SU-DHL-6 (cell line): ENCODE measurements around the gene TEX35.

Source experiments
- H2AFZ ChIP-seq: fragments of 200-600 bp; sonication (generic); 2 replicates; pipeline ENCODE4 v1.6.1; 2014; ENCODE audit warnings: low read depth, mild to moderate bottlenecking, moderate library complexity, mixed read lengths, antibody characterized with exemption, low read length; ENCODE audit not compliant: severe bottlenecking
- H3F3A ChIP-seq: fragments of 200-600 bp; shearing (Covaris generic); 2 replicates; pipeline ENCODE4 v1.6.0; 2016; ENCODE audit warnings: antibody characterized with exemption, mild to moderate bottlenecking; ENCODE audit not compliant: insufficient read depth
- H3K27ac ChIP-seq: fragments of 200-600 bp; sonication (generic); 2 replicates; pipeline ENCODE4 v1.5.1; 2016; ENCODE audit warnings: low read depth, mild to moderate bottlenecking, low read length, moderate library complexity, mixed read lengths
- H3K27me3 ChIP-seq: fragments of 200-600 bp; sonication (generic), shearing (Covaris generic); 2 replicates; pipeline ENCODE4 v1.6.0; 2014; ENCODE audit warnings: mild to moderate bottlenecking, low read length
- H3K36me3 ChIP-seq: fragments of 200-600 bp; sonication (generic); 2 replicates; pipeline ENCODE4 v1.6.1; 2014; ENCODE audit warnings: mild to moderate bottlenecking, low read length, mixed read lengths
- H3K4me2 ChIP-seq: fragments of 300-600, 200-600 bp; shearing (Covaris generic), sonication (generic); 2 replicates; pipeline ENCODE4 v1.6.0; 2014; ENCODE audit warnings: low read length, low read depth, mild to moderate bottlenecking; ENCODE audit not compliant: poor library complexity, severe bottlenecking
- H3K4me3 ChIP-seq: fragments of 200-600 bp; sonication (generic); 2 replicates; pipeline ENCODE4 v1.5.1; 2014; ENCODE audit warnings: antibody characterized with exemption, low read length, mild to moderate bottlenecking, mixed read lengths; ENCODE audit not compliant: insufficient read depth, poor library complexity, severe bottlenecking
- H3K79me2 ChIP-seq: fragments of 200-600 bp; sonication (generic); 2 replicates; pipeline ENCODE4 v1.6.1; 2014; ENCODE audit warnings: mild to moderate bottlenecking, low read length, moderate library complexity; ENCODE audit not compliant: insufficient read depth
- H3K9ac ChIP-seq: fragments of 200-600 bp; sonication (generic); 2 replicates; pipeline ENCODE4 v1.7.0; 2014; ENCODE audit warnings: mild to moderate bottlenecking, low read length
- H3K9me2 ChIP-seq: fragments of 200-600 bp; sonication (generic); replicated peaks from 2 replicates; pipeline ENCODE4 v1.6.1; 2014; ENCODE audit warnings: low read length; ENCODE audit not compliant: insufficient read depth
- H3K9me3 ChIP-seq: fragments of 200-600 bp; sonication (generic); 2 replicates; pipeline ENCODE4 v1.6.1; 2014; ENCODE audit warnings: low read length, mixed read lengths; ENCODE audit not compliant: insufficient read depth
- H4K20me1 ChIP-seq: fragments of 200-600 bp; sonication (generic); 2 replicates; pipeline ENCODE4 v1.6.1; 2014; ENCODE audit warnings: low read depth, mild to moderate bottlenecking, antibody characterized with exemption, low read length, moderate library complexity, mixed read lengths
- EZH2phosphoT487 ChIP-seq: fragments of 200-600 bp; sonication (generic), shearing (Covaris generic); conservative IDR thresholded peaks from 2 replicates; pipeline ENCODE4 v1.6.1; 2018; ENCODE audit warnings: mild to moderate bottlenecking, antibody characterized with exemption, low read length, moderate library complexity, mixed read lengths
- TF ChIP-seq, protein P1 (sequence below): fragments of 200-600 bp; sonication (generic); IDR thresholded peaks from one replicate; pipeline ENCODE4 v1.5.1; 2017; ENCODE audit warnings: antibody characterized with exemption, mild to moderate bottlenecking, low read length, moderate library complexity; ENCODE audit not compliant: insufficient read depth, poor library complexity, severe bottlenecking

TEX35 gene

DNA sequence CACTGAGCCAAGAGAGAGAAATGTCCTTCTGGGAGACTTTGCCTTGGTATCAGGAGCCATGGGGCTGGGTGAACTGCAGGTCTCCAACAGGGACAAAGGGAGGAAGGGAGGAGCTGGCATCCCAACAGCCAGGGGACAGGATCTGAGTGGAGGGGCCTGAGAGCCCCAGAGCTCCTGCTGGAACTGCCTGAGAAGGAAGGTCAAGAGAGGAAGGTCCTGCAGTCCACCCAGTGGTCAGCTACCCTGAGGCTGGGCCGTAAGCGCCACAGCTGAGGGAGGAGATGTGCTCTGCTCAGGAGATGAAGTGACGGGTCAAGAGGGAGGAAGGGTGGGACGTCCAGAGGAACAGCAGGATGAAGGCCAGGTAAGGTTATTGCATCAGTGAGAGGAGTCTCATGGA is 8.6 kb upstream of the TEX35 start:
- no peaks in the 10 kb centered on the region for H4K20me1 ChIP-seq
- no peaks in the 10 kb centered on the region for H3F3A ChIP-seq
- no peak overlapping the region for H3K9ac ChIP-seq
- TF ChIP-seq, protein P1, sequence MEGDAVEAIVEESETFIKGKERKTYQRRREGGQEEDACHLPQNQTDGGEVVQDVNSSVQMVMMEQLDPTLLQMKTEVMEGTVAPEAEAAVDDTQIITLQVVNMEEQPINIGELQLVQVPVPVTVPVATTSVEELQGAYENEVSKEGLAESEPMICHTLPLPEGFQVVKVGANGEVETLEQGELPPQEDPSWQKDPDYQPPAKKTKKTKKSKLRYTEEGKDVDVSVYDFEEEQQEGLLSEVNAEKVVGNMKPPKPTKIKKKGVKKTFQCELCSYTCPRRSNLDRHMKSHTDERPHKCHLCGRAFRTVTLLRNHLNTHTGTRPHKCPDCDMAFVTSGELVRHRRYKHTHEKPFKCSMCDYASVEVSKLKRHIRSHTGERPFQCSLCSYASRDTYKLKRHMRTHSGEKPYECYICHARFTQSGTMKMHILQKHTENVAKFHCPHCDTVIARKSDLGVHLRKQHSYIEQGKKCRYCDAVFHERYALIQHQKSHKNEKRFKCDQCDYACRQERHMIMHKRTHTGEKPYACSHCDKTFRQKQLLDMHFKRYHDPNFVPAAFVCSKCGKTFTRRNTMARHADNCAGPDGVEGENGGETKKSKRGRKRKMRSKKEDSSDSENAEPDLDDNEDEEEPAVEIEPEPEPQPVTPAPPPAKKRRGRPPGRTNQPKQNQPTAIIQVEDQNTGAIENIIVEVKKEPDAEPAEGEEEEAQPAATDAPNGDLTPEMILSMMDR = no peak
- TF ChIP-seq EZH2phosphoT487 = no peak
- H3K36me3 ChIP-seq = no peaks in the 10 kb centered on the region
- no peak overlapping the region for H3K4me2 ChIP-seq
- no peak overlapping the region for H2AFZ ChIP-seq
- no peaks in the 10 kb centered on the region for H3K27me3 ChIP-seq
- H3K27ac ChIP-seq = no peak overlapping the region
- no peaks in the 10 kb centered on the region for H3K9me2 ChIP-seq
- no peaks in the 10 kb centered on the region for H3K79me2 ChIP-seq
- no peak overlapping the region for H3K4me3 ChIP-seq
- no peaks in the 10 kb centered on the region for H3K9me3 ChIP-seq

DNA sequence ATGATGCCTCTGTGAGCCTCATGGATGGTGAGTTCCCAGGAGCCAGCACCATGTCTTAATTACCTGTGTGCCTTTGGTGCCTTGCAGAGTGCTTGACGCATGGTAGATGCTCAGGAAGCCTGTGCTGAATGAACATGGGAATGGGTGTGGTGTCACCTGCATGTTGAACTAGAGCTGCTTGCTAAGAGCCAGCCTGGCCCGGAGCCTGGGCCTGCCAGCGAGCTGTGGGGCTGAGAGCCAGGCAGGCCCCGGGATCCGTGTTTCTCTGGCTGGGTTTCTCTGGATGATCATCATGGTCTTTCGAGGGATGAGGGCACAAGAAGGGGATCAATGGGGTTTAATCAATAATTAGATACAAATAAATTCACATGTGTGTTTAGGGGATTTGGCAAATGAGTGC is 6.7 kb upstream of the TEX35 start:
- no peak overlapping the region for H3K27ac ChIP-seq
- no peaks in the 10 kb centered on the region for H3F3A ChIP-seq
- H3K4me2 ChIP-seq = no peak overlapping the region
- no peak overlapping the region for H2AFZ ChIP-seq
- H3K9ac ChIP-seq = no peak overlapping the region
- TF ChIP-seq EZH2phosphoT487 = no peak
- TF ChIP-seq, protein P1 = no peak
- no peak overlapping the region for H3K4me3 ChIP-seq
- H3K36me3 ChIP-seq = no peaks in the 10 kb centered on the region
- H3K79me2 ChIP-seq = no peaks in the 10 kb centered on the region
- no peaks in the 10 kb centered on the region for H3K27me3 ChIP-seq
- no peaks in the 10 kb centered on the region for H4K20me1 ChIP-seq
- H3K9me2 ChIP-seq = no peaks in the 10 kb centered on the region
- no peaks in the 10 kb centered on the region for H3K9me3 ChIP-seq

DNA sequence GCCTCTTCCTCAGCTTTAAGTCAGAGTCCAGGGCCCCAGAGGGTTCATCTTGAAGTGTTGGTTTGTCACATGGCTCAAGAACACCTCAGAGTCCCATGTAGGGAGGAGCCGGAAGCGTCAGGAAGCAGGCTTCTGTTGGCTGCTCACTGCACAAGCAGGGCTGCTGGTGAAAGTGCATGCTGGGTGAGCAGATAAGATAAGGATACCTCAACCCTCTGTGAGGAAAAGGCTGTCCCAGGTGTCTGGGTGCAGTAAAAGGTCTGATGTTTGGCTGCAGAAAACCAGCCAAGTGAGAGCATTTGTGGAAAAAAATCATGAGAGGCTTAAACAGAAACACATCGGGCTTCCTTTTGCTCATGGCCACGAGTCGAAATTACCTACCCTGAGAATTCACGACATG is 6.2 kb upstream of the TEX35 start:
- no peak overlapping the region for H2AFZ ChIP-seq
- TF ChIP-seq, protein P1 = no peak
- no peak for TF ChIP-seq EZH2phosphoT487
- H3K79me2 ChIP-seq = no peaks in the 10 kb centered on the region
- no peak overlapping the region for H3K4me2 ChIP-seq
- H3K27ac ChIP-seq = no peak overlapping the region
- H4K20me1 ChIP-seq = no peaks in the 10 kb centered on the region
- H3K36me3 ChIP-seq = no peaks in the 10 kb centered on the region
- no peak overlapping the region for H3K4me3 ChIP-seq
- H3K9ac ChIP-seq = no peak overlapping the region
- no peaks in the 10 kb centered on the region for H3K9me2 ChIP-seq
- H3K9me3 ChIP-seq = no peaks in the 10 kb centered on the region
- no peaks in the 10 kb centered on the region for H3K27me3 ChIP-seq
- no peaks in the 10 kb centered on the region for H3F3A ChIP-seq
